OCI-LY1 (cell line): ENCODE results near the gene OR2T10.

ENCODE experiments used
- CTCF ChIP-seq: fragments of 200-600 bp; sonication (generic), shearing (Covaris generic); IDR thresholded peaks from 2 replicates; pipeline ENCODE4 v1.5.1; 2017; ENCODE audit warnings: mild to moderate bottlenecking, antibody characterized with exemption, low read length, moderate library complexity, mixed read lengths
- EZH2 ChIP-seq: fragments of 200-600 bp; sonication (generic), shearing (Covaris generic); IDR thresholded peaks from 2 replicates; pipeline ENCODE4 v1.8.0; 2017; ENCODE audit warnings: borderline replicate concordance, mixed run types, mild to moderate bottlenecking, antibody characterized with exemption, low read length, moderate library complexity, mixed read lengths

- no peak for TF ChIP-seq CTCF
- TF ChIP-seq EZH2: no peak
These were observed 7.4 kb downstream of the OR2T10 start for GRCh38 chr1:248590055-248590454.
